Measurements from ENCODE around the gene NGF.

DNA sequence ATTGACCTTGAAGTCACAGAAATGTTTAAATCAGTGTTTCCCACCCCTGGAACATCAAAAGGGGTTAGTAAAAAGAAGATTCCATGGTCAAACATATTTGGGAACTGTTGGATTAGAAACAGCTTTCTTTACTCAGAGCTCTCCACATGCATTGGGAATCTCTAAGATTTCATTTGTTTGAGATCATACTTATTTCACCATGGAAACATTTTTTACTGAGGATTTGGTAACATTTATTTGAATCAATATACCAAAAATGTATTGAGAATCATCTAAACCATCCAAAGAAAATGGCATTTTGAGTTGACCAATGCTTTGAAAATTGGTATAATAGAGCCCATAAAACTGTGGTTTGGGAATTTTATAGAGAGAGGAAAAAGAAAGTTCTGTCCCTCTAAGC lies 25.3 kb downstream of the NGF start:
- no peak for TF ChIP-seq TOE1 (IDR thresholded peaks at IDR 0.05; ENCODE audit: borderline replicate concordance)
- TF ChIP-seq TOE1 (CRISPR knock-in tag; IDR thresholded peaks at IDR 0.05; ENCODE audit: borderline replicate concordance, low read depth) = no peak
- no peak for TF ChIP-seq ELF4 (CRISPR knock-in tag; IDR thresholded peaks at IDR 0.05)
- TF ChIP-seq, protein P1, sequence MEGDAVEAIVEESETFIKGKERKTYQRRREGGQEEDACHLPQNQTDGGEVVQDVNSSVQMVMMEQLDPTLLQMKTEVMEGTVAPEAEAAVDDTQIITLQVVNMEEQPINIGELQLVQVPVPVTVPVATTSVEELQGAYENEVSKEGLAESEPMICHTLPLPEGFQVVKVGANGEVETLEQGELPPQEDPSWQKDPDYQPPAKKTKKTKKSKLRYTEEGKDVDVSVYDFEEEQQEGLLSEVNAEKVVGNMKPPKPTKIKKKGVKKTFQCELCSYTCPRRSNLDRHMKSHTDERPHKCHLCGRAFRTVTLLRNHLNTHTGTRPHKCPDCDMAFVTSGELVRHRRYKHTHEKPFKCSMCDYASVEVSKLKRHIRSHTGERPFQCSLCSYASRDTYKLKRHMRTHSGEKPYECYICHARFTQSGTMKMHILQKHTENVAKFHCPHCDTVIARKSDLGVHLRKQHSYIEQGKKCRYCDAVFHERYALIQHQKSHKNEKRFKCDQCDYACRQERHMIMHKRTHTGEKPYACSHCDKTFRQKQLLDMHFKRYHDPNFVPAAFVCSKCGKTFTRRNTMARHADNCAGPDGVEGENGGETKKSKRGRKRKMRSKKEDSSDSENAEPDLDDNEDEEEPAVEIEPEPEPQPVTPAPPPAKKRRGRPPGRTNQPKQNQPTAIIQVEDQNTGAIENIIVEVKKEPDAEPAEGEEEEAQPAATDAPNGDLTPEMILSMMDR (IDR thresholded peaks at IDR 0.05 in 2 of 3, conservative IDR thresholded peaks at IDR 0.05 in 1 of 3; ENCODE audit: insufficient read depth in 2 of 3, low read depth in 1 of 3, low read length in 3 of 3) = no peak
- no peak for TF ChIP-seq PHB2 (IDR thresholded peaks at IDR 0.05; ENCODE audit: low read depth)
- TF ChIP-seq ZKSCAN8 (CRISPR knock-in tag; IDR thresholded peaks at IDR 0.05) = no peak
- TF ChIP-seq SP1 (CRISPR knock-in tag; IDR thresholded peaks at IDR 0.05) = no peak
- TF ChIP-seq HNRNPH1 (optimal IDR thresholded peaks at IDR 0.05; ENCODE audit: low read depth, low read length) = no peak
- no peak for TF ChIP-seq EZH2 (IDR thresholded peaks at IDR 0.05; ENCODE audit: borderline replicate concordance, low read depth, low read length)
- TF ChIP-seq, protein P2, sequence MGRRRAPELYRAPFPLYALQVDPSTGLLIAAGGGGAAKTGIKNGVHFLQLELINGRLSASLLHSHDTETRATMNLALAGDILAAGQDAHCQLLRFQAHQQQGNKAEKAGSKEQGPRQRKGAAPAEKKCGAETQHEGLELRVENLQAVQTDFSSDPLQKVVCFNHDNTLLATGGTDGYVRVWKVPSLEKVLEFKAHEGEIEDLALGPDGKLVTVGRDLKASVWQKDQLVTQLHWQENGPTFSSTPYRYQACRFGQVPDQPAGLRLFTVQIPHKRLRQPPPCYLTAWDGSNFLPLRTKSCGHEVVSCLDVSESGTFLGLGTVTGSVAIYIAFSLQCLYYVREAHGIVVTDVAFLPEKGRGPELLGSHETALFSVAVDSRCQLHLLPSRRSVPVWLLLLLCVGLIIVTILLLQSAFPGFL (CRISPR knock-in tag; IDR thresholded peaks at IDR 0.05) = no peak
- TF ChIP-seq SPI1 (IDR thresholded peaks at IDR 0.05; ENCODE audit: borderline replicate concordance, low read depth, low read length) = no peak
- TF ChIP-seq, protein P3, sequence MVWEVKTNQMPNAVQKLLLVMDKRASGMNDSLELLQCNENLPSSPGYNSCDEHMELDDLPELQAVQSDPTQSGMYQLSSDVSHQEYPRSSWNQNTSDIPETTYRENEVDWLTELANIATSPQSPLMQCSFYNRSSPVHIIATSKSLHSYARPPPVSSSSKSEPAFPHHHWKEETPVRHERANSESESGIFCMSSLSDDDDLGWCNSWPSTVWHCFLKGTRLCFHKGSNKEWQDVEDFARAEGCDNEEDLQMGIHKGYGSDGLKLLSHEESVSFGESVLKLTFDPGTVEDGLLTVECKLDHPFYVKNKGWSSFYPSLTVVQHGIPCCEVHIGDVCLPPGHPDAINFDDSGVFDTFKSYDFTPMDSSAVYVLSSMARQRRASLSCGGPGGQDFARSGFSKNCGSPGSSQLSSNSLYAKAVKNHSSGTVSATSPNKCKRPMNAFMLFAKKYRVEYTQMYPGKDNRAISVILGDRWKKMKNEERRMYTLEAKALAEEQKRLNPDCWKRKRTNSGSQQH (CRISPR knock-in tag; IDR thresholded peaks at IDR 0.05) = no peak
- TF ChIP-seq, protein P4, sequence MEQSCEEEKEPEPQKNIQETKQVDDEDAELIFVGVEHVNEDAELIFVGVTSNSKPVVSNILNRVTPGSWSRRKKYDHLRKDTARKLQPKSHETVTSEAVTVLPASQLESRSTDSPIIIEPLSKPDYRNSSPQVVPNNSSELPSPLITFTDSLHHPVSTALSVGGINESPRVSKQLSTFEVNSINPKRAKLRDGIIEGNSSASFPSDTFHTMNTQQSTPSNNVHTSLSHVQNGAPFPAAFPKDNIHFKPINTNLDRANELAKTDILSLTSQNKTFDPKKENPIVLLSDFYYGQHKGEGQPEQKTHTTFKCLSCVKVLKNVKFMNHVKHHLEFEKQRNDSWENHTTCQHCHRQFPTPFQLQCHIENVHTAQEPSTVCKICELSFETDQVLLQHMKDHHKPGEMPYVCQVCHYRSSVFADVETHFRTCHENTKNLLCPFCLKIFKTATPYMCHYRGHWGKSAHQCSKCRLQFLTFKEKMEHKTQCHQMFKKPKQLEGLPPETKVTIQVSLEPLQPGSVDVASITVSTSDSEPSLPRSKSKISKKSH (CRISPR knock-in tag; IDR thresholded peaks at IDR 0.05) = no peak
- TF ChIP-seq ZFP30 (CRISPR knock-in tag; IDR thresholded peaks at IDR 0.05; ENCODE audit: borderline replicate concordance) = no peak
